Gastrocnemius medialis (tissue), 4 donors: ENCODE results near the gene SETBP1. TPM values are rescaled to one million over a fixed set of nuclear protein-coding genes. Genes with fewer than 3 reads are reported as not detected.

ENCODE experiments used
- ATAC-seq, 2 donors: fragments of 150-250 bp; one replicate each; pipeline ENCODE4 v1.9.1; 2016
- DNase-seq, 2 donors: peaks; one replicate each; pipeline ENCODE4 v3.0.0-alpha.2; 2019
- H3K27ac ChIP-seq, 4 donors: fragments of 200-600 bp; sonication (generic); 1 replicate in 1 of 4; 2 replicates in 3 of 4; pipeline ENCODE4 v1.5.1; 2016 to 2018; ENCODE audit warnings: mild to moderate bottlenecking in 2 of 4, moderate library complexity in 1 of 4
- H3K27me3 ChIP-seq, 3 donors: fragments of 200-600 bp; sonication (generic) in 2 of 3; 1 replicate in 1 of 3; 2 replicates in 2 of 3; pipeline versions ENCODE4 v1.5.1 to v1.6.0; 2016 to 2019; ENCODE audit warnings: mild to moderate bottlenecking in 1 of 3, moderate library complexity in 1 of 3
- H3K36me3 ChIP-seq, 2 donors: fragments of 200-600 bp; sonication (generic) in 1 of 2; one replicate each; pipeline ENCODE4 v1.5.1; 2017 to 2018
- H3K4me1 ChIP-seq, 2 donors: fragments of 200-600 bp; sonication (generic) in 1 of 2; one replicate each; pipeline ENCODE4 v1.5.1; 2016 to 2017; ENCODE audit warnings: mild to moderate bottlenecking in 2 of 2
- H3K4me3 ChIP-seq, 4 donors: fragments of 200-600 bp; sonication (generic) in 3 of 4; 1 replicate in 1 of 4; 2 replicates in 3 of 4; pipeline ENCODE4 v1.5.1; 2016 to 2019; ENCODE audit warnings: mild to moderate bottlenecking in 2 of 4
- H3K9me3 ChIP-seq, 3 donors: fragments of 200-600 bp; sonication (generic) in 2 of 3; 1 replicate in 1 of 3; 2 replicates in 2 of 3; pipeline ENCODE4 v1.5.1; 2016 to 2019
- POLR2A ChIP-seq, 2 donors: fragments of 450-650 bp; IDR thresholded peaks; one replicate each; pipeline ENCODE4 v1.6.1; 2017; ENCODE audit warnings: antibody characterized with exemption in 2 of 2, mild to moderate bottlenecking in 2 of 2, moderate library complexity in 2 of 2
- in situ Hi-C, 4 donors: fragments of 200-750 bp; cut with MboI; loops; one replicate each; pipeline versions ENCODE4 v1.15.0 to v1.8.0; 2017; ENCODE audit warnings: low sequenced_read_pairs in 4 of 4
- intact Hi-C: fragments of 100-400 bp; cut with DNase I; formaldehyde crosslinking; loops from one replicate; pipeline ENCODE4 v1.15.1; 2023; ENCODE audit warnings: low total_unique reads
- total RNA-seq, 4 donors: library from RNA; depleted of rRNA; stranded (reverse); fragments of >200 nt; gene quantifications; one replicate each; pipeline versions ENCODE4 v1.1.0 to v1.2.3, GENCODE V29; 2016
- TF ChIP-seq, protein P1 (sequence below), 5 experiments: fragments of 450-650 bp in 3 of 5; fragments of 200-600 bp in 2 of 5; sonication (generic) in 2 of 5; IDR thresholded peaks in 4 of 5; conservative IDR thresholded peaks in 1 of 5; 1 replicate in 4 of 5; 2 replicates in 1 of 5; pipeline ENCODE4 v1.5.1; 2016 to 2019; ENCODE audit warnings: antibody characterized with exemption in 5 of 5, mild to moderate bottlenecking in 3 of 5, moderate library complexity in 3 of 5

SETBP1 gene
- total RNA-seq, 4 donors from 2014 or later: 9.2 to 20.0 (median 15.3) TPM

DNA sequence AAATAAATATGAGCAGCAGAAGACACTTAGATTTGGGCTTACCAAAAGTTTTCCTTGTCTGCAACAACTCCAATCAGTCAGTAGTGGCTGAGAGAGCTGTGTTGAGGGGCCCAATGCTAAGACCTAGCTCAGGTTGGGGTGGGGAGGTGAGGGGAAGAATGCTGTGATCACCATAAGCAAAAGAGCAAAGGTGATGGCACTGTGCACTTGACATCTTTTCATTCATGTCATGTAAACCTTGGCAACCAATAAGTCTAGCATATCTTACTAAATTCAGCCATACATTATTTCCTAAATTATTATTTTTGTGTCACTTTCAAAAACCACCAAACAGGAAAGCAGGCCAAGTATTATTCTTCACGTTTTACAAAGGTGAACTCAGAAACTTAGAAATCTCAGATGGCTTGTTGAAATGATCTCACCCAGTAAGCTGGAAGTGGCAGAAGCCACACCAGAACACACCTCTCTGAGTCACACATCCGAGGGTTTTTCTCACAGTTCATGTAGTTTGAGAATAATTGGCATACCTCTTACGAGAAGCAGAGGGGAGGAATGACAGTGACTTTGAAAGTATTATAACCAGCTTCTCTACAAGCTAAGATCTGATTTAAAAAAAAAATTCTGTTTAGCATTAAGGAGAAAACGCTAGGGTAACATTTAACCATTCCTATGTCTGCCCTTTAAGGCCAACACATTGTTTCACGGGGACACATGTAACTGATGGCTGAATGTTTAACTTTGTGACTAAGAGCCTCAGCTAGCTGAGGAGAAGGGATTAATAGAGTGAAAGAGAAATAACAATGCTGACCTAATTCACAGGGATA is 43.3 kb upstream of the SETBP1 start:
- H3K27me3 ChIP-seq: no peaks in the 10 kb centered on the region
- H3K36me3 ChIP-seq: no peaks in the 10 kb centered on the region
- intact Hi-C loops (no loop called here), in situ Hi-C loops (no loop called here)
- no peak overlapping the region for H3K27ac ChIP-seq
- no peaks in the 10 kb centered on the region for H3K4me1 ChIP-seq
- no peak for ATAC-seq
- H3K4me3 ChIP-seq: no peak overlapping the region
- TF ChIP-seq, protein P1, sequence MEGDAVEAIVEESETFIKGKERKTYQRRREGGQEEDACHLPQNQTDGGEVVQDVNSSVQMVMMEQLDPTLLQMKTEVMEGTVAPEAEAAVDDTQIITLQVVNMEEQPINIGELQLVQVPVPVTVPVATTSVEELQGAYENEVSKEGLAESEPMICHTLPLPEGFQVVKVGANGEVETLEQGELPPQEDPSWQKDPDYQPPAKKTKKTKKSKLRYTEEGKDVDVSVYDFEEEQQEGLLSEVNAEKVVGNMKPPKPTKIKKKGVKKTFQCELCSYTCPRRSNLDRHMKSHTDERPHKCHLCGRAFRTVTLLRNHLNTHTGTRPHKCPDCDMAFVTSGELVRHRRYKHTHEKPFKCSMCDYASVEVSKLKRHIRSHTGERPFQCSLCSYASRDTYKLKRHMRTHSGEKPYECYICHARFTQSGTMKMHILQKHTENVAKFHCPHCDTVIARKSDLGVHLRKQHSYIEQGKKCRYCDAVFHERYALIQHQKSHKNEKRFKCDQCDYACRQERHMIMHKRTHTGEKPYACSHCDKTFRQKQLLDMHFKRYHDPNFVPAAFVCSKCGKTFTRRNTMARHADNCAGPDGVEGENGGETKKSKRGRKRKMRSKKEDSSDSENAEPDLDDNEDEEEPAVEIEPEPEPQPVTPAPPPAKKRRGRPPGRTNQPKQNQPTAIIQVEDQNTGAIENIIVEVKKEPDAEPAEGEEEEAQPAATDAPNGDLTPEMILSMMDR (IDR thresholded peaks at IDR 0.05 in 4 of 5, conservative IDR thresholded peaks at IDR 0.05 in 1 of 5): no peak
- TF ChIP-seq POLR2A (IDR thresholded peaks at IDR 0.05): no peak
- no peak for DNase-seq
- no peaks in the 10 kb centered on the region for H3K9me3 ChIP-seq

DNA sequence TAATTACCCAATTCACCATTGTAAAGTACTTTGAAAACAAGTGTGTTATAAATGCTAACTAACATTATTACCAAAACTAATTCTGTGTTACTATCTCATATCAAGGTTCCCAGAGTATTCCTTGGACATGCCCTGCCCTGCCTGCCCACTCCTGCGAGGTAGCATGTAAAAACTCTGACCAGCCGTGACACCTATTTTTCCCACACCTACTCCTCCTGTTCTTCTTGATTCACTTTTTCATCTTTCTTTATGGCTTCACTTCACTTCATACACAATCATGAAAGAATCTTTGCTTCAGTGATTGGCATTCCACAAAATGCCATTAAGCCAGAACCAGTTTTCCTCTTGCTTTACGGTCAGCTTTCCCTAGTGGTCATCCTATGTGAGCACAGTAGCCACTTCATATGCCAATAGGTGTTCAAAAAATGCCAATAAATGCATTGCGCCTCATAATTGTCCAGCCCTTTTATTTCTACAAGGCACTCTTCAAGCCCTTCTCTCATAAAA is 42.6 kb upstream of the SETBP1 start:
- Histone ChIP-seq H3K27ac (no peak overlapping the region), H3K9me3 (no peaks in the 10 kb centered on the region), H3K4me3 (no peak overlapping the region), H3K4me1 (no peaks in the 10 kb centered on the region), H3K36me3 (no peaks in the 10 kb centered on the region), H3K27me3 (no peaks in the 10 kb centered on the region)
- intact Hi-C loops (no loop called here), in situ Hi-C loops (no loop called here)
- ATAC-seq (no peak), DNase-seq (no peak)
- TF ChIP-seq POLR2A (IDR thresholded peaks at IDR 0.05): no peak
- TF ChIP-seq, protein P1 (IDR thresholded peaks at IDR 0.05 in 4 of 5, conservative IDR thresholded peaks at IDR 0.05 in 1 of 5): no peak

DNA sequence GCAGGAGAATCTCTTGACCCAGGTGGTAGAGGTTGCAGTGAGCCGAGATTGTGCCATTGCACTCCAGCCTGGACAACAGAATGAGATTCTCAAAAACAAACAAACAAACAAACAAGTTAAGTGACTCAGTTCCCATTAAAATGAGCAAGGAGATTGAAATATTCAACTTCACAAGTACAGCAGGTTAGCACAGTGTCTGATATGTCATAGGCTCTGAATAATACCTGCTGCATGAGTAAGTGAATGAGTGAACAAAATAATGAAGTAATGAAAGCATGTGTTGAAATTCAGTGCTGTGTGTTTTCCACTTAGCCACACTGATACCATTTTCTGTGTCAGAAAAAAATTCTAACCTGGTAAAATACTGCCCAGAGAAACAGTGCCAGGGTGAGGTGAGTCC is 41.9 kb upstream of the SETBP1 start:
- in situ Hi-C loops (no loop called here), intact Hi-C loops (no loop called here)
- no peak for ATAC-seq
- no peak for DNase-seq
- Histone ChIP-seq H3K27me3 (no peaks in the 10 kb centered on the region), H3K36me3 (no peaks in the 10 kb centered on the region), H3K27ac (no peak overlapping the region), H3K4me1 (no peaks in the 10 kb centered on the region), H3K4me3 (no peak overlapping the region), H3K9me3 (no peaks in the 10 kb centered on the region)
- TF ChIP-seq, protein P1 (IDR thresholded peaks at IDR 0.05 in 4 of 5, conservative IDR thresholded peaks at IDR 0.05 in 1 of 5): no peak
- no peak for TF ChIP-seq POLR2A (IDR thresholded peaks at IDR 0.05)

DNA sequence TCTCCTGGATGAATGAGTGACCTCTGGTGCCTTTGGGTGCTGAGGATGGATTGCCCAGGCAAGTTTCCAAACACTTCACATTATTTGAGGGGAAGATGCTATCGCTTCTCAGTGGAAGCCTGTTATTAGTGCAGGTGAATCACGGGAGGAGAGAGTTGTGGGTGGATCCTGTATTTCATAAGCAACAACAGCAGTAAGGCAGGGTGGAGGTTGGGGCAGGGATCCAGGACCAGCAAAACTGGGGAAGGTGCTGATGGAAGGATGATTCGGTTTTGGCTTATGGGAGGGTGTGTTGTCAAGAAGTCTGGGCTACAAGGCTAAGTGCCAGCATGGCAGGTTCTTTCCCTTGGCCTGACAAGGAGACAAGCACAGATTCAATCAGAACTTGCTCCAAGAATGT is 37.7 kb upstream of the SETBP1 start:
- TF ChIP-seq, protein P1 (IDR thresholded peaks at IDR 0.05 in 4 of 5, conservative IDR thresholded peaks at IDR 0.05 in 1 of 5): no peak
- no peak for TF ChIP-seq POLR2A (IDR thresholded peaks at IDR 0.05)
- H3K4me1 ChIP-seq: no peaks in the 10 kb centered on the region
- no peak overlapping the region for H3K4me3 ChIP-seq
- in situ Hi-C loops: no loop called here
- H3K9me3 ChIP-seq: no peaks in the 10 kb centered on the region
- ATAC-seq (no peak), DNase-seq (no peak)
- no peaks in the 10 kb centered on the region for H3K36me3 ChIP-seq
- no peak overlapping the region for H3K27ac ChIP-seq
- H3K27me3 ChIP-seq: no peaks in the 10 kb centered on the region
- intact Hi-C loops: no loop called here
